Parathyroid adenoma (tissue), 2 donors: ENCODE measurements around the gene PHEX.

Experiments
- H2AFZ ChIP-seq: fragments of 300-600 bp; sonication (generic); one replicate; pipeline ENCODE4 v1.7.0; 2017; ENCODE audit warnings: antibody characterized with exemption, mild to moderate bottlenecking
- H3K27ac ChIP-seq: fragments of 300-600 bp; sonication (generic); one replicate; pipeline ENCODE4 v1.7.0; 2017
- H3K27me3 ChIP-seq: fragments of 300-600 bp; sonication (generic); one replicate; pipeline ENCODE4 v1.7.0; 2017; ENCODE audit warnings: low read length; ENCODE audit not compliant: control insufficient read depth, insufficient read depth
- H3K36me3 ChIP-seq: fragments of 300-600 bp; sonication (generic); one replicate; pipeline ENCODE4 v1.7.0; 2017; ENCODE audit warnings: low read length; ENCODE audit not compliant: control insufficient read depth, insufficient read depth
- H3K4me1 ChIP-seq: fragments of 300-600 bp; sonication (generic); one replicate; pipeline ENCODE4 v1.7.0; 2017; ENCODE audit warnings: control low read depth
- H3K4me2 ChIP-seq: fragments of 300-600 bp; sonication (generic); one replicate; pipeline ENCODE4 v1.7.0; 2017; ENCODE audit warnings: low read length
- H3K4me3 ChIP-seq: fragments of 300-600 bp; sonication (generic); one replicate; pipeline ENCODE4 v1.7.0; 2017; ENCODE audit warnings: low read depth, low read length
- H3K79me2 ChIP-seq: fragments of 300-600 bp; sonication (generic); one replicate; pipeline ENCODE4 v1.7.0; 2017; ENCODE audit warnings: control low read depth
- H3K9ac ChIP-seq: fragments of 300-600 bp; sonication (generic); one replicate; pipeline ENCODE4 v1.7.0; 2017; ENCODE audit warnings: mild to moderate bottlenecking
- H3K9me3 ChIP-seq: fragments of 300-600 bp; sonication (generic); one replicate; pipeline ENCODE4 v1.7.0; 2017; ENCODE audit warnings: low read length; ENCODE audit not compliant: control insufficient read depth
- TF ChIP-seq, protein P1 (sequence below): fragments of 300-600 bp; sonication (generic); IDR thresholded peaks from one replicate; pipeline ENCODE4 v1.7.0; 2017; ENCODE audit warnings: antibody characterized with exemption, mild to moderate bottlenecking
- donor health status: primary hyperparathyroidism.

Gene PHEX

DNA sequence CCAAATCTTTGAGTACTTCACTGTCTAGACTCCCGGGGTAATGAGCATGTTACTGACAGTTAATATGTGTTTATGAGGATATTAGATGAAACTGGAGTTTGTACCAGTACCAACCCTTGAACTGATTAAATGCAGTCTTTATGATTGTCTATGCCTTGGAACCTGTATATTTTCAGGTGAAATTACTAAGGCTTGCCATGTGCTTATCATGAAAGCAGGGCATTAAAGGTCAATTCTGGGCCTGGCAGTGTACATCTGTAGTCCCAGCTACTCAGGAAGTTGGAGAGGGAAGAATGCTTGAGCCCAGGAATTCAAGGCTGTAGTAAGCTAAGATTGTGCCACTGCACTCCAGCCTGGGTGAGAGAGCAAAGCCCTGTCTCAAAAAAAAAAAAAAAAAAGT, 27.6 kb downstream of the PHEX start:
- Histone ChIP-seq H3K4me1 (no peaks in the 10 kb centered on the region), H3K27me3 (no peaks in the 10 kb centered on the region), H3K9me3 (no peaks in the 10 kb centered on the region), H3K4me2 (no peak overlapping the region), H3K36me3 (no peaks in the 10 kb centered on the region), H3K27ac (no peak overlapping the region), H3K79me2 (no peaks in the 10 kb centered on the region), H2AFZ (no peak overlapping the region), H3K9ac (no peak overlapping the region), H3K4me3 (no peak overlapping the region)
- TF ChIP-seq, protein P1, sequence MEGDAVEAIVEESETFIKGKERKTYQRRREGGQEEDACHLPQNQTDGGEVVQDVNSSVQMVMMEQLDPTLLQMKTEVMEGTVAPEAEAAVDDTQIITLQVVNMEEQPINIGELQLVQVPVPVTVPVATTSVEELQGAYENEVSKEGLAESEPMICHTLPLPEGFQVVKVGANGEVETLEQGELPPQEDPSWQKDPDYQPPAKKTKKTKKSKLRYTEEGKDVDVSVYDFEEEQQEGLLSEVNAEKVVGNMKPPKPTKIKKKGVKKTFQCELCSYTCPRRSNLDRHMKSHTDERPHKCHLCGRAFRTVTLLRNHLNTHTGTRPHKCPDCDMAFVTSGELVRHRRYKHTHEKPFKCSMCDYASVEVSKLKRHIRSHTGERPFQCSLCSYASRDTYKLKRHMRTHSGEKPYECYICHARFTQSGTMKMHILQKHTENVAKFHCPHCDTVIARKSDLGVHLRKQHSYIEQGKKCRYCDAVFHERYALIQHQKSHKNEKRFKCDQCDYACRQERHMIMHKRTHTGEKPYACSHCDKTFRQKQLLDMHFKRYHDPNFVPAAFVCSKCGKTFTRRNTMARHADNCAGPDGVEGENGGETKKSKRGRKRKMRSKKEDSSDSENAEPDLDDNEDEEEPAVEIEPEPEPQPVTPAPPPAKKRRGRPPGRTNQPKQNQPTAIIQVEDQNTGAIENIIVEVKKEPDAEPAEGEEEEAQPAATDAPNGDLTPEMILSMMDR, result no peak

DNA sequence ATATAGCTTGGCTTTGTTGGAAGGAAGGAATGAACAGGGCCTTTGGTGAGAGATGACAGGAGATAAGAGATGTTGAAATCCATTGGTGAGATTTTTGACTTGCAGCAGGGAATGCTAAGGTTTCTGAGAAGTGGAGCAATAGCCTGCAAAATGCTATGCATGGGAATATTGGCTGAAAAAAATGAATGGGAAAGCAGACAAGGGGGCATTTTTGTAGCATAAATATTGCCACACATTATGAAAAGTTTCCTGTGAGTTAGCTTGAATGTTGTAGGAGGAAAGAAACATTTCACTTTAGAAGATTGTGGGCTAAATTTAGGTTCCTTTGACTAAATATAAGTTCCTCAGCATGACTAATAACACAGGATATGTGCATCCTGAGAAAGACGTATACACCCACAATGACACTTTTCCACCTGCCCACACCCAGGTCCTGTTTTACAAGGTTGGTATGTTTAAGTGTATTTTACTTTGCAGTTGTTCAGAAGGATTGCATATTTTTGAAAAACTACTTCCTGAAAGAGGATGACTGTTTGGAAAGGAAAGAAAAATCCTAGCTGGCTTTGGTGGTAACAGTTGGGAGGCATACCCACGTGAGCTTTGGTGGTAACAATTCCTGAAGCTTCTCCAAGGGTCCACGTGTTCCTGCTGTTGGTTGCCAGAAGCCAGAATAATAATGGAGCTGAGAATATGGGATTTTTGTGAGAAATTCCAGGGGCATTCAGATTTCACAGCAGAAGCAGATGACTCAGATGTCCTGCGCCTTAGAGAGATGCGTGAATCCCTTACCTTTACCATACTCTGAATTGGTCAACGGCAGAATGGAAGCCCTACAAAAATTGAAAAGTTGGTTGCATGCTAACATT, 28.5 kb downstream of the PHEX start:
- Histone ChIP-seq H3K79me2 (no peaks in the 10 kb centered on the region), H3K27ac (no peak overlapping the region), H3K9me3 (no peaks in the 10 kb centered on the region), H3K36me3 (no peaks in the 10 kb centered on the region), H2AFZ (no peak overlapping the region), H3K4me1 (no peaks in the 10 kb centered on the region), H3K9ac (no peak overlapping the region), H3K27me3 (no peaks in the 10 kb centered on the region), H3K4me2 (no peak overlapping the region), H3K4me3 (no peak overlapping the region)
- TF ChIP-seq, protein P1, result no peak

DNA sequence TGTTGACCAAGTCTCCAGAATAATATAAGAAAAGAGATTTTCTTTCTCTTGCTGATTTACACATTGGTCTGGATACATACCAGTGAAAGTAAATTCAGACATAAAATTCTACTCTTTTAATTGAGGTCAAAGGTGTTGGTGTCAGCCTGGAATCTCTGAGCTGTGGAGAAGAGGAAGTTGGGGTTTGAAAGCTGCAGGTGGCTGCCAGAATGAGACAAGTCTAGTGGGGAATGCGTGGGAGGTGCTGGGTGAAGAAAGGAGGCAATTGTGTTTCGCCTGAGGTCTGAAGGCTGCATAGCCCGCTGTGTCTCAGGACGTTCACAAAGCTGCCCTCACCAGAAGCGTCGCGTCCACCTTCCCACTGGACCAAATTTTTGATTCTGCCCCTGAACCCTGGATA, 31.2 kb downstream of the PHEX start:
- Histone ChIP-seq H3K79me2 (no peaks in the 10 kb centered on the region), H3K4me2 (no peak overlapping the region), H3K27ac (no peak overlapping the region), H3K36me3 (no peaks in the 10 kb centered on the region), H3K4me3 (no peak overlapping the region), H3K9me3 (no peaks in the 10 kb centered on the region), H3K4me1 (no peaks in the 10 kb centered on the region), H2AFZ (no peak overlapping the region), H3K9ac (no peak overlapping the region), H3K27me3 (no peaks in the 10 kb centered on the region)
- TF ChIP-seq, protein P1, result no peak

DNA sequence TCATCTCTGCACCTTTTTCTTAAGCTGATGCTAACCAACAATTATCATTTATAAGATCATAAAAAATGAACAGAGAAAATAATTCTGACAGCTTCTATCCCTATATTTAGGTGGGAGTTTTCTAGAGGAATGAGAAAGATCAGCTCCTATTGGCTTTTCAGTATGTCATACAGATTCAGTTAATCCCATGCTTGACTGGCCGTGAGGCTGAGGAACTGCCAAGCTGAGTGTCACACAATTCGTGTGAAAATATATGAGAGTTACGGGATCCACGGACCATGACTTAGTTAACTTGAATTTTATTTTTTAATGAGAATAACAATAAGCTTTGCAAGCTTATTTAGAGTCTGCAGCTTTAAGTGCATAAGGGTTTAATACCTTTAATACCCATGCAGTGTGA, 37.5 kb downstream of the PHEX start:
- TF ChIP-seq, protein P1, result no peak
- no peak overlapping the region for H3K4me3 ChIP-seq
- H3K27me3 ChIP-seq, result no peaks in the 10 kb centered on the region

DNA sequence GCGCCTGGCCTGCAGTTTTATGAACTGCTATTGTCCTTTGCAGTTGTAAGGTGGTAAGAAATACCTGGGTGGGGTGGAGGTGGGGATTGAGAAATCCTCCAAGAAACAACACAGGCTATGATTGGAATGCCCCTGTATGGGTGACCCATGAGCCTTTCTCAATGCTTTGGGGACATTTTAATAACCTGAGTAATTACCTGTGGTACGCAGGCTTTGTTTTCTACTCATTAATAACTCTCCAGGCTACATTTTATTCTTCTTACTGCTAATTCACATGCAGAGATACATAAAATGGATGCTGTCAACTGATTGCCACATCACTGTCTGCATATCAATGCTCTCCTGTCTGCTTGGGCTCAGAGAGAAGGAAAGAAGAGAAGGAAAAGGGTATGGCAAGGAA, 41.8 kb downstream of the PHEX start:
- H3K27me3 ChIP-seq, result no peaks in the 10 kb centered on the region
- H3K4me3 ChIP-seq, result no peak overlapping the region
- H3K4me2 ChIP-seq, result no peak overlapping the region
- H3K4me1 ChIP-seq, result no peaks in the 10 kb centered on the region
- no peaks in the 10 kb centered on the region for H3K79me2 ChIP-seq
- TF ChIP-seq, protein P1, result no peak
- H2AFZ ChIP-seq, result no peak overlapping the region
- H3K9me3 ChIP-seq, result no peaks in the 10 kb centered on the region
- no peaks in the 10 kb centered on the region for H3K36me3 ChIP-seq
- no peak overlapping the region for H3K9ac ChIP-seq
- H3K27ac ChIP-seq, result no peak overlapping the region

More for the DNA sequence above, 37.5 kb downstream of the PHEX start:
- H2AFZ ChIP-seq, result no peak overlapping the region
- no peak overlapping the region for H3K27ac ChIP-seq
- H3K4me1 ChIP-seq, result no peaks in the 10 kb centered on the region
- no peaks in the 10 kb centered on the region for H3K79me2 ChIP-seq
- no peak overlapping the region for H3K4me2 ChIP-seq
- no peak overlapping the region for H3K9ac ChIP-seq
- H3K36me3 ChIP-seq, result no peaks in the 10 kb centered on the region
- H3K9me3 ChIP-seq, result no peaks in the 10 kb centered on the region
